Upper lobe of right lung (tissue), 1 donor: ENCODE measurements around the gene TAF8. TPM values are rescaled to one million over a fixed set of nuclear protein-coding genes. Genes with fewer than 3 reads are reported as not detected.

Experiments used
- ATAC-seq: fragments of 200-7000 bp; cut with Tn5 transposase; one replicate; pipeline ENCODE4 v1.9.1; 2020; ENCODE audit warnings: mild to moderate bottlenecking, moderate library complexity
- DNase-seq: peaks from one replicate; pipeline ENCODE4 v3.0.0-alpha.2; 2020
- H3K27ac ChIP-seq: fragments of 200-600 bp; one replicate; pipeline ENCODE4 v1.8.0; 2022
- H3K27me3 ChIP-seq: fragments of 200-600 bp; one replicate; pipeline ENCODE4 v1.8.0; 2022; ENCODE audit warnings: mild to moderate bottlenecking
- H3K36me3 ChIP-seq: fragments of 200-600 bp; one replicate; pipeline ENCODE4 v1.8.0; 2022
- H3K4me1 ChIP-seq: fragments of 200-600 bp; one replicate; pipeline ENCODE4 v1.8.0; 2022
- H3K4me3 ChIP-seq: fragments of 200-600 bp; one replicate; pipeline ENCODE4 v1.8.0; 2022; ENCODE audit warnings: mild to moderate bottlenecking
- H3K9me3 ChIP-seq: fragments of 200-600 bp; one replicate; pipeline ENCODE4 v1.8.0; 2022
- intact Hi-C: fragments of 100-400 bp; cut with DNase I; formaldehyde crosslinking; loops from one replicate; pipeline ENCODE4 v1.11.0; 2022
- total RNA-seq: library from RNA; stranded (reverse); fragmentation: NEBNext Ultra II Directional; extraction: Animal tissue kit (Norgen Biotek cat#: 25700); gene quantifications from one replicate; pipeline ENCODE4 v1.2.1, GENCODE V29; 2021
- TF ChIP-seq, protein P1 (sequence below): fragments of 200-600 bp; IDR thresholded peaks from one replicate; pipeline ENCODE4 v1.8.0; 2022; ENCODE audit warnings: antibody characterized with exemption
- donor health status: DM: no; HTN: yes; CAD: no; lungs with severe emphysema.

TAF8 gene
- total RNA-seq, 1 donor from 2014 or later: 31.1 TPM

DNA sequence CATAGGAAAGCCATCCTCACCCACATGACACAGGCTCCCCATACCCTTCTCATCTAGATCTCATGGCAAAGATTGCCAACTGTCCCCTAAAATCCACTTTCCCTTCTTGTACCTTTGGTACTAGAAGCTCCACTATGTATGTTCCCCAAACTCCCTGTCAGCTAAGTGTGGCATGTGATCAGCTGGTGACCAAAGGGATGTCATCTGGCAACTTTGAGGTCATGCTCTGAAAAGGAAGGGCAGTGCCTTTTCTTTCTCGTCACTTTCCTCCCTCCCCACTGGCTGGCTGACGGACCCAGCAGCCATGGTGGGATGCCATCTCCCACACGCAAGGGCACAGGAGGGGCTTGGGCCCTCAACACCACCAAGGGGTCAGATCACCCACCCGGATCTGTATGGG is 23.8 kb upstream of the TAF8 start:
- TF ChIP-seq, protein P1, sequence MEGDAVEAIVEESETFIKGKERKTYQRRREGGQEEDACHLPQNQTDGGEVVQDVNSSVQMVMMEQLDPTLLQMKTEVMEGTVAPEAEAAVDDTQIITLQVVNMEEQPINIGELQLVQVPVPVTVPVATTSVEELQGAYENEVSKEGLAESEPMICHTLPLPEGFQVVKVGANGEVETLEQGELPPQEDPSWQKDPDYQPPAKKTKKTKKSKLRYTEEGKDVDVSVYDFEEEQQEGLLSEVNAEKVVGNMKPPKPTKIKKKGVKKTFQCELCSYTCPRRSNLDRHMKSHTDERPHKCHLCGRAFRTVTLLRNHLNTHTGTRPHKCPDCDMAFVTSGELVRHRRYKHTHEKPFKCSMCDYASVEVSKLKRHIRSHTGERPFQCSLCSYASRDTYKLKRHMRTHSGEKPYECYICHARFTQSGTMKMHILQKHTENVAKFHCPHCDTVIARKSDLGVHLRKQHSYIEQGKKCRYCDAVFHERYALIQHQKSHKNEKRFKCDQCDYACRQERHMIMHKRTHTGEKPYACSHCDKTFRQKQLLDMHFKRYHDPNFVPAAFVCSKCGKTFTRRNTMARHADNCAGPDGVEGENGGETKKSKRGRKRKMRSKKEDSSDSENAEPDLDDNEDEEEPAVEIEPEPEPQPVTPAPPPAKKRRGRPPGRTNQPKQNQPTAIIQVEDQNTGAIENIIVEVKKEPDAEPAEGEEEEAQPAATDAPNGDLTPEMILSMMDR: no peak
- Histone ChIP-seq H3K27ac (no peak overlapping the region), H3K27me3 (no peaks in the 10 kb centered on the region), H3K9me3 (no peaks in the 10 kb centered on the region), H3K36me3 (peaks cover 6% of the 10 kb centered on the region), H3K4me3 (no peak overlapping the region), H3K4me1 (peaks cover 56% of the 10 kb centered on the region)
- peak; percentile 11 for ATAC-seq
- intact Hi-C loops: no loop called here
- no peak for DNase-seq

- no peak for DNase-seq
- intact Hi-C loops: no loop called here
- ATAC-seq: peak; percentile 57
- no peak overlapping the region for H3K4me3 ChIP-seq
- peaks cover 12% of the 10 kb centered on the region for H3K36me3 ChIP-seq
- TF ChIP-seq, protein P1: no peak
- H3K9me3 ChIP-seq: no peaks in the 10 kb centered on the region
- peak overlapping the region; percentile 58 for H3K27ac ChIP-seq
- peaks cover 60% of the 10 kb centered on the region for H3K4me1 ChIP-seq
- no peaks in the 10 kb centered on the region for H3K27me3 ChIP-seq
These were observed 21.9 kb upstream of the TAF8 start for GRCh38 chr6:42028234-42029061.

GRCh38 chr6:42029062-42029685 is 21.1 kb upstream of the TAF8 start:
- DNase-seq (no peak), ATAC-seq (no peak)
- H3K9me3 ChIP-seq: no peaks in the 10 kb centered on the region

GRCh38 chr6:42029881-42030280 is 20.4 kb upstream of the TAF8 start:
- no peaks in the 10 kb centered on the region for H3K27me3 ChIP-seq
- H3K36me3 ChIP-seq: peaks cover 12% of the 10 kb centered on the region
- TF ChIP-seq, protein P1: no peak
- no peak for DNase-seq
- no peaks in the 10 kb centered on the region for H3K9me3 ChIP-seq
- peaks cover 60% of the 10 kb centered on the region for H3K4me1 ChIP-seq
- intact Hi-C loops: no loop called here
- H3K27ac ChIP-seq: peak overlapping the region; percentile 47
- ATAC-seq: no peak
- H3K4me3 ChIP-seq: no peak overlapping the region

More at GRCh38 chr6:42029062-42029685, 21.1 kb upstream of the TAF8 start:
- intact Hi-C loops: no loop called here
- Histone ChIP-seq H3K36me3 (peaks cover 12% of the 10 kb centered on the region), H3K27ac (no peak overlapping the region), H3K4me3 (no peak overlapping the region), H3K4me1 (peaks cover 60% of the 10 kb centered on the region), H3K27me3 (no peaks in the 10 kb centered on the region)
- TF ChIP-seq, protein P1: no peak

- intact Hi-C loops: no loop called here
- H3K4me3 ChIP-seq: no peak overlapping the region
These were observed 19.5 kb upstream of the TAF8 start for GRCh38 chr6:42030585-42031506.

More at GRCh38 chr6:42030585-42031506, 19.5 kb upstream of the TAF8 start:
- H3K36me3 ChIP-seq: peaks cover 12% of the 10 kb centered on the region
- no peaks in the 10 kb centered on the region for H3K27me3 ChIP-seq
- H3K27ac ChIP-seq: peak overlapping the region; percentile 47
- peaks cover 57% of the 10 kb centered on the region for H3K4me1 ChIP-seq
- TF ChIP-seq, protein P1: no peak
- ATAC-seq (peak; percentile 68), DNase-seq (peak; percentile 73)
- no peaks in the 10 kb centered on the region for H3K9me3 ChIP-seq
